BJ (cell line): ENCODE results near the gene CCDC107. TPM values are rescaled to one million over a fixed set of nuclear protein-coding genes. Genes with fewer than 3 reads are reported as not detected.

Experiments
- CTCF ChIA-PET: fragments of 350-600 bp; formaldehyde crosslinking; extraction: SDS; loops from one replicate; lab custom pipeline; 2021; ENCODE audit warnings: antibody characterized with exemption, inconsistent platforms; lab: Yijun Ruan, JAX
- POLR2A ChIA-PET: fragments of 300-600 bp; sonication (Branson Sonifier 250); formaldehyde crosslinking; extraction: SDS; loops from one replicate; lab custom pipeline; 2021; ENCODE audit warnings: antibody characterized with exemption; lab: Charles Lee
- DNase-seq: peaks from one replicate; pipeline ENCODE4 v3.0.0-alpha.2; 2011; ENCODE audit warnings: low read depth
- H3K27me3 ChIP-seq: 2 replicates; pipeline ENCODE4 v1.6.0; 2011; ENCODE audit warnings: low read length; ENCODE audit not compliant: control insufficient read depth, insufficient read depth
- H3K36me3 ChIP-seq: 2 replicates; pipeline ENCODE4 v1.5.1; 2011; ENCODE audit warnings: low read length; ENCODE audit not compliant: control insufficient read depth, insufficient read depth
- H3K4me3 ChIP-seq: 2 replicates; pipeline ENCODE4 v1.5.1; 2011; ENCODE audit warnings: low read depth, mild to moderate bottlenecking, control low read depth, low read length
- CTCF ChIP-seq: IDR thresholded peaks from 2 replicates; pipeline ENCODE4 v1.5.1; 2011; ENCODE audit warnings: low read depth, mild to moderate bottlenecking, control low read depth, inconsistent platforms, low read length, moderate library complexity; ENCODE audit not compliant: insufficient read depth
- polyA plus RNA-seq: library from polyadenylated mRNA; depleted of rRNA; stranded (reverse); fragments of >200 nt; gene quantifications from 2 replicates; pipeline ENCODE4 v1.2.3, GENCODE V29; 2011

Gene CCDC107
- polyA plus RNA-seq, 1 experiment: 27.9 TPM

GRCh38 chr9:35660966-35661415 is 2.9 kb downstream of the CCDC107 start:
- Histone ChIP-seq H3K36me3 (peaks cover 3% of the 10 kb centered on the region), H3K27me3 (no peaks in the 10 kb centered on the region), H3K4me3 (no peak overlapping the region)
- DNase-seq: no peak
- POLR2A ChIA-PET: interaction anchor here (0.7 kb wide), 1 partner anchor 149 kb away, joined by 4 read pairs; no protein-coding TSS in a partner anchor
- CTCF ChIA-PET: interaction anchor here (0.5 to 6.5 kb wide), 17 partner anchors 10 to 533 kb away, joined by 3 to 74 read pairs (median 3); partner anchors contain the start of genes CREB3, TLN1 and TPM2
- peak; percentile 73 for TF ChIP-seq CTCF

- Histone ChIP-seq H3K27me3 (no peaks in the 10 kb centered on the region), H3K4me3 (no peak overlapping the region), H3K36me3 (peaks cover 3% of the 10 kb centered on the region)
- no peak for TF ChIP-seq CTCF
- POLR2A ChIA-PET: interaction anchor here (0.7 kb wide), 1 partner anchor 150 kb away, joined by 4 read pairs; no protein-coding TSS in a partner anchor
- CTCF ChIA-PET: interaction anchor here (0.5 to 6.5 kb wide), 15 partner anchors 9 to 534 kb away, joined by 3 to 74 read pairs (median 3); partner anchors contain the start of genes CREB3, TLN1 and TPM2
- no peak for DNase-seq
Observed at GRCh38 chr9:35661756-35662350, 3.8 kb downstream of the CCDC107 start.

GRCh38 chr9:35662437-35662836 is 4.3 kb downstream of the CCDC107 start:
- Histone ChIP-seq H3K36me3 (peaks cover 3% of the 10 kb centered on the region), H3K4me3 (no peak overlapping the region), H3K27me3 (no peaks in the 10 kb centered on the region)
- CTCF ChIA-PET: interaction anchor here (0.9 to 6.5 kb wide), 6 partner anchors 26 to 128 kb away, joined by 3 to 74 read pairs (median 7); partner anchors contain the start of genes CREB3 and TLN1
- no peak for TF ChIP-seq CTCF
- POLR2A ChIA-PET: no interaction called here
- no peak for DNase-seq

- TF ChIP-seq CTCF: peak; percentile 41
- Histone ChIP-seq H3K36me3 (peaks cover 3% of the 10 kb centered on the region), H3K27me3 (no peaks in the 10 kb centered on the region), H3K4me3 (peak within 1 kb of the TSS; percentile 59)
- ChIA-PET POLR2A (interaction anchor here (0.5 to 0.7 kb wide), 2 partner anchors 21 to 597 kb away, joined by 3 read pairs; no protein-coding TSS in a partner anchor), CTCF (interaction anchor here (0.8 to 6.4 kb wide), 13 partner anchors 8 to 126 kb away, joined by 3 to 63 read pairs (median 5); partner anchors contain the start of genes CA9 and TLN1)
- DNase-seq: no peak
Observed at GRCh38 chr9:35664531-35665470, 6.7 kb downstream of the CCDC107 start, which contains the start of gene ARHGEF39. ARHGEF39 (minus strand) TSS chr9:35665195; CDS start chr9:35665169, 26 bp downstream.
